ENCODE measurements around the gene BAHD1.

Gene BAHD1

DNA sequence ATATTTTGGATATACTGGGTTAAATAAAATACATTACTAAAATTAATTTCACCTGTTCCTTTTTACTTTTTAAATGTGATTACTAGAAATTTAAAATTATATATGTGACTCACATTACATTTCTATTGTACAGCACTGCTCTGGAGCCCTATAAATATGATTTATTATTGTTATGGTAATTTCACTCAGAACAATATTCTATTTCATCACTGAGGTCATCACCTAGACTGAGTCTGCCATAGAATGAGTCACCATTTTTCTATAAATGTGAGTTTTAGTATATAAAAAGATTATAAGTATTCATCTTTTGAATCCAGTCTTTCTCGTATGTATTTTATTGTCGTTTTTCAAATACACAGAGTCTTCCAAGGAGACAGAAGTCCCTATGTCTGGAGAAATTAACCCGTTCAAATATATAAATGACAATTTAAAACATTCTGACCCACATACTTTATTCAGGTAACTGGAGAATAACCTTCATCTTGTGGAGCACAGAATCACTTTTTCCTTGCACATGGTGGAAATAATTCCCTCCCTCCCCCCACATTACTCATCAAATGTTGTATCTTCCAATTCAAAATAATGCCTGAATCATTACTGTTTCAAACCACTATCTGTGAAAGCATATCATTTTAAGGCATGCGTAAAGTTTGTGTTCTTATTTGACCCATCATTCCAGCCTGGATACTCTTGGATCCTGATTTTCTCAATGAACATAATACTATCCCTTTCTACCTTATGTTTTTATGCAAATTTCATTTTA lies 60.0 kb downstream of the BAHD1 start:
- peak; percentile 43 for DNase-seq

DNA sequence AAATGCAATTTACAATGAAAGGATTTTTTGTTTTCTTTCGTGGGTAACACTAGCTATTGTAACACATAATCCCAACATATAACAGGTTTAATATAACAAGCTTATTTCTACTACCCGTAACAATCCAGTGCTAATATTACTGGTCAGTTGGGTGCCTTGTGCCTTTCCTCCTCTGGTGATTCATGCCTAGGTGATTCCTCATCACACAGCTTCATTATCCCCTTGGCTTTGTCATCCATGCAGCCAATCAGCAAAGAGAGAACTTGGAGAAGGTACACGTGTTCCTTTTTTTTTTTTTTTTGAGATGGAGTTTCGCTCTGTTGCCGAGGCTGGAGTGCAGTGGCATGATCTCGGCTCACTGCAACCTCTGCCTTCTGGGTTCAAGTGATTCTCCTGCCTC lies 60.7 kb downstream of the BAHD1 start:
- no peak for DNase-seq

DNA sequence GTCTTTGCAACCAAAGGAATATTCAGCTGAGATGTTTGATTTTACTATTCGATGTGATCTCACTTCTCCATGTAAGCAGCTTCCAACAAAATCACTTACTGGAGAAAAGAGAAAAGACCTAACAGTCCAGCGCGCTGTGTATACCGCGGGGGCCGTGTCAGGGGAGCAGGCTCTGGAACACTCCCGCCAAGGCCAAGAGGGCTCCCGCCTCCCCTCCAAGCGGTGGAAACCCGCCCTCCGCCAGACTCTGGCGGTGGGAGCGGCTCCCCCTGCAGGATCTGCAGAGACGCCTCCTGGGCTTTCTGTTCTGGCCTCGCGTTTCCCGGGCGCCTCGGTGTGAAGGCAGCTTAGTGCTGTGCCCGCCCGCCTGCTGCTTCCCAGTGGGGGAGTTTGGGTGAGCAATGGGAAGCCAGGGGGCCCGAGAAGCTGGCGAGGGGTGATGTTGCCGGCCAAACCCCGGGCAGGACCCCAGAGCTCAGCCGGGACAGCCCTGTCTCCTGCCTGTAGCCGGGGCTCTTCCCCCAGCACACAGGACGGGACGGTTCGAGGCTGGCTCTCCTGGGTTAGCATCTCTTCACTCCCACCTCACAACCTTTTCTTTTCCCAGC lies 66.3 kb downstream of the BAHD1 start:
- peak; percentile 63 for DNase-seq

DNA sequence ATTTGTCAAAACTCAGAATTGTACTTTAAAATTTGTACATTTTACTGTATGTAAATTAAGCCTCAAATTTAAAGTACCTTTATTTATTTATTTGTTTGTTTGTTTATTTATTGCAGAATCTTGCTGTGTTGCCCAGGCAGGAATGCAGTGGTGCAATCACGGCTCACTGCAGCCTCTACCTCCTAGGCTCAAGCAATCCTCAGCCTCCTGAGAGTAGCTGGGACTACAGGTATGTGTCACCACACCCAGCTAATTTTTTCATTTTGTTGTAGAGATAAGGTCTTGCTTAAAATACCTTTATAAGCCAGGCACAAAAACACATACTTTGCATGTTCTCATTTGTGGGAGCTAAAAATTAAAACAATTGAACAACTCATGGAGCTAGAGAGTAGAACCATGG lies 67.5 kb downstream of the BAHD1 start:
- DNase-seq: no peak

DNA sequence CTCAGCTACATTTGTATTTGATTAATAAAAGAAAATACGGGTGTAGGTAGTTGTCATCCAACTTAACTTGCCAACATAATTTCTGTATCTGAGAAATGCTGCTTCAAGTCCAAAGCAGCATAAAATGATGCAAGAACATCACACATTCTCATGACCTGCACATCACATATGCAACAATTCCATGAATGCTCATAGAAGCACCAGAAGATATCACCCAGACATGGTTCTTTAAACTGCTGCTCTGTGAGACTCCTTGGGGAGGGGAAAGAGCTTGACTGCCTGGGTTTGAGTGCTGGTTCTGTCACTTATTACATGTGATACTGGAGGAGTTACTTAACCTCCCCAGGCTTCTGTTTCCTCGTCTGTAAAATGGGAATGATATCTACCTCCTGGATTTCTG lies 69.4 kb downstream of the BAHD1 start:
- DNase-seq: no peak

DNA sequence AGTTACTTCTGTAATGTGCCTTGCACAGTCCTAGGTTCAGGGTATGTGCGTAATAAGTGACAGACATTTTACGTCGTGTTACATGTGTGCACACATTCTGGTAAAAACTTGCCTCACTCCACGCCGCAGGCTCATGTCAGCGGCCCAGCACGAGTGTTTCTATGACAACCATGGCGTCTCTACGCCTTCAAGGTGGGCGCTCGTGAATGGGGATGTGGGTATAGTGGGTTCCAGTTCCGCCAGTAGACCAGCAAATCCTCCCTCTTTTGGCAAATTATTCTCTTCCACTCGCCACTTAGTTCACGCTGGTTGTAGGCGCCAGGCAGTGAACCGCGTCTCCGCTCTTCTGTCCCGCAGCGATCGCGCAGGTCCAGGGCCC lies 70.3 kb downstream of the BAHD1 start:
- no peak for DNase-seq

DNA sequence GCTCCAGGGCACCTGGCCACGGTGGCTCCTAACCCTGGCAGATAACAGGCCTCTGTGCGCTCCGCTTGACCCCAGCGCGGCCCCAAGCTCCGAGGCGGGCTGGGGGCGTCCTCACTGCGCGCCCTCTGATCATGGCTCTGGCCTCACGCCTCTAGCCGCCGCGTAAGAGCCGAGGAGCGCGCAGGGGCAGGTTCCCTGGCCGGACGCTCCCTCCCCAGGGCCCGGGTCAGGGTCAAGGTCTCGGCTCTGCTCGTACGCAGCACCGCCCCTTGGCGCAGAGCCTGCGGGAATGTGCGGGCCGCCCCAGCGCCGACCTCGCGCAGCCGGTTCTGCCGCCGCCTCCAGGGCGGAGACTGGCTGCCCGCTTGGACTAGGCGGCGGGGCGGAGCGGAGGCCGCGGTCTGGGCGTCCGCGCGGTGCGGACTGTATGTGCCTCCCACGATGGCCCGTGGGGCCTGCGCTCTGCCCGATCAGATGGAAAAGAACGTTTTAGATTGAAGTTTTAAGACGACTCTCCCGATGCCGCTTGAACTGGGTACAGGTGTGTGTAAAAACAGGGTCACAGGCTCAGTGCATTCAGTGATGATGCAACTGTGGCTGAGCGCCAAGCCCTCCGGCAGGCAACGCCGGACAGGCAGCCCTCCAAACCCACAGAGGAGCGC lies 70.8 kb downstream of the BAHD1 start:
- DNase-seq: no peak

DNA sequence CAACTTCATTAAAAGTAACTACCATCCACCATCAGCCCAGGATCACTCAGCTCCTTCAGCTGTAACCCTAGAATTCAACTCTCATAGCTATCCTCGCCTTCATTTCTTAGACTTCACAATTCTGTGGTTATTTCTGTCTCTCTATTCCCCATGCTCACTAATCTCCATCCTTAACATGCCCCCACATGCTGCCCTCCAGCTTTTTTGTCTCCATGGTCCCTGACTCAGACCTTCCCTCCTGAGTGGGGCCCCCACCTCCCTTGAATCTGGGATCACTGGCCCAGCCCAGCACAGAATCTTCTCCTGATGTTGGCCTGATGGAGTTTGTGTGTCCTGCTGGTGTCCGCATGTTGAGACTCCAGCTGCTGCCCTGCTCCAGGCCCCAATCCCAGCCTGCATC lies 71.7 kb downstream of the BAHD1 start:
- DNase-seq: no peak

DNA sequence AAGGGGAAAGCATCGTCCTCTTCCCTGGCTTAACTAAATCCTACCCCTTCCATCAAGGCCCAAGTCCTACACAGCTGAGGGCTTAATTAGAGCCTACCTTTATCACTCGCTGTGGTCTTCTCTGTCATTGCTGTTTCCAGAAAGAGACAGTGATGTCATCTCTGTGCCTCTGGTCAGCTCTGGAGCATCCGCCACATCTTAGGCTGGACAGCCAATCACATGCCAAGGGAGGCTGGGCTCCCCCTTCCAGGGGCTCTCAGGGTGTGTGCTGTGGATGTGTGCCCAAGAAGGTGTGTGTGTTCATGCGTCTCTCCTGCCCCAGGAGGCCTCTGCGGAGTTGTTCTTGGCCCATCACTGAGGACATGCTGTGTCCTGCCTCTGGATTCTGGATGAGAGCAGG lies 72.9 kb downstream of the BAHD1 start:
- DNase-seq: no peak

DNA sequence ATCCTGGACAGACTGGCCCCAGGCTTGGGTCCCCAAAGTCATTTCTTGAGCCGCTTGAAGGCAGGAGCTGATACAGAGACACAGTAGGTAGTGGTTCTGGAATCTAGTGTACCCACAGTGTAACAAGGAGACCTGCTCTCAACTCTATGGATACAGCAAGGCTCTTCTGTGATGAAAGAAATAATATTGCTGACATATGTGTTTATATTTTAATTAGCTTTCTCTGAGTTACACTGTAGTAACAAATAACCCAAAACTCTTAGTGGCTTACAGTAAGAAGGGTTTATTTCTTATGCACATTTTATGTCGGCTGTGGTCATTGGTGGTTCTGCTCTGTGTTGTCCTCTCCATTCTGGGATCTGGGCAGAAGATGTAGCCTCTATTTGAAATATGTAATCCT lies 75.6 kb downstream of the BAHD1 start:
- no peak for DNase-seq

Measured in fibroblast of skin of right quadriceps (primary cell).